GM19099 (cell line): Measurements from ENCODE around the gene SH3BP4.

Experiments
- POLR2A ChIP-seq: IDR thresholded peaks from 3 replicates; pipeline ENCODE4 v1.6.1; 2011; ENCODE audit warnings: low read depth; ENCODE audit not compliant: insufficient read length; ENCODE audit errors: extremely low read depth

The SH3BP4 gene

GRCh38 chr2:234932591-234933168 is 19.1 kb upstream of the SH3BP4 start:
- TF ChIP-seq POLR2A: no peak

GRCh38 chr2:234935311-234935710 is 16.5 kb upstream of the SH3BP4 start:
- no peak for TF ChIP-seq POLR2A

- TF ChIP-seq POLR2A: no peak
These were observed 12.2 kb upstream of the SH3BP4 start for GRCh38 chr2:234939576-234939975.

GRCh38 chr2:234939996-234940395 is 11.8 kb upstream of the SH3BP4 start:
- TF ChIP-seq POLR2A: no peak

GRCh38 chr2:234940527-234940926 is 11.3 kb upstream of the SH3BP4 start:
- no peak for TF ChIP-seq POLR2A

GRCh38 chr2:234945339-234945873 is 6.4 kb upstream of the SH3BP4 start:
- no peak for TF ChIP-seq POLR2A

GRCh38 chr2:234947556-234947955 is 4.3 kb upstream of the SH3BP4 start:
- no peak for TF ChIP-seq POLR2A

GRCh38 chr2:234949762-234950434 is 1.9 kb upstream of the SH3BP4 start:
- TF ChIP-seq POLR2A: no peak

- no peak for TF ChIP-seq POLR2A
These were observed 1.4 kb upstream of the SH3BP4 start for GRCh38 chr2:234950435-234950729.

- no peak for TF ChIP-seq POLR2A
These were observed 820 bp upstream of the SH3BP4 start for GRCh38 chr2:234950730-234951663.

- no peak for TF ChIP-seq POLR2A
These were observed 676 bp downstream of the SH3BP4 start for GRCh38 chr2:234952270-234953115.

GRCh38 chr2:234953116-234954031 is 1.6 kb downstream of the SH3BP4 start:
- TF ChIP-seq POLR2A: no peak

- TF ChIP-seq POLR2A: no peak
These were observed 2.8 kb downstream of the SH3BP4 start for GRCh38 chr2:234954551-234954992.
